ENCODE measurements around the gene NRDE2. TPM values are rescaled to one million over a fixed set of nuclear protein-coding genes. Genes with fewer than 3 reads are reported as not detected.

The NRDE2 gene
- total RNA-seq, 1 donor from 2014 or later = 7.6 TPM

Other genes starting within 250 kb of the NRDE2 start
- 320 and 351 TPM in 2 replicates for gene PSMC1, start 75.4 kb downstream of the NRDE2 start, total RNA-seq
- 694 and 961 TPM in 2 replicates for gene CALM1, start 65.1 kb upstream of the NRDE2 start, total RNA-seq

All from myocyte (in vitro differentiated cells).